Activated T-helper 1 cell treated with anti-CD3 and anti-CD28 coated beads, Interleukin-12 subunit alpha, Interleukin-12 subunit beta, Interleukin-2, Interleukin-4 antibody, amounts not matched to agents 30 ng/mL and 10 ng/mL and 1 ng/mL, durations not matched to agents 14 hours and 24 hours and 36 hours (primary cell): ENCODE measurements around the gene HPGD. TPM values are rescaled to one million over a fixed set of nuclear protein-coding genes. Genes with fewer than 3 reads are reported as not detected.

Source experiments
- DNase-seq: peaks from one replicate; pipeline ENCODE4 v3.0.0; 2021; ENCODE audit warnings: low spot score
- H3K27ac Mint-ChIP-seq: one replicate; pipeline ENCODE4 v1.8.0; 2021; ENCODE audit warnings: mild to moderate bottlenecking, mixed read lengths
- H3K27me3 Mint-ChIP-seq: one replicate; pipeline ENCODE4 v1.8.0; 2022; ENCODE audit warnings: mild to moderate bottlenecking, moderate library complexity, mixed read lengths; ENCODE audit not compliant: insufficient read depth
- H3K36me3 Mint-ChIP-seq: one replicate; pipeline ENCODE4 v1.8.0; 2021; ENCODE audit warnings: low read depth, mixed read lengths
- H3K4me1 Mint-ChIP-seq: one replicate; pipeline ENCODE4 v1.8.0; 2021; ENCODE audit warnings: low read depth, mixed read lengths
- H3K4me3 Mint-ChIP-seq: one replicate; pipeline ENCODE4 v1.8.0; 2021; ENCODE audit warnings: mild to moderate bottlenecking, moderate library complexity, mixed read lengths
- H3K9me3 Mint-ChIP-seq: one replicate; pipeline ENCODE4 v1.8.0; 2021; ENCODE audit warnings: mixed read lengths
- intact Hi-C: fragments of 100-400 bp; cut with micrococcal nuclease; formaldehyde crosslinking; loops from one replicate; pipeline ENCODE4 v1.15.1; 2024
- total RNA-seq: library from RNA; stranded (reverse); gene quantifications from 2 replicates; pipeline ENCODE4 v1.2.3, GENCODE V29; 2022

Gene HPGD
- total RNA-seq, 1 donor from 2014 or later, result 2.6 TPM

- H3K9me3 Mint-ChIP-seq, result peaks cover under 1% of the 10 kb centered on the region
- intact Hi-C loops, result no loop called here
- no peak overlapping the region for H3K4me3 Mint-ChIP-seq
- no peaks in the 10 kb centered on the region for H3K27me3 Mint-ChIP-seq
- no peaks in the 10 kb centered on the region for H3K4me1 Mint-ChIP-seq
- H3K27ac Mint-ChIP-seq, result no peak overlapping the region
- no peaks in the 10 kb centered on the region for H3K36me3 Mint-ChIP-seq
- no peak for DNase-seq
These were observed 70.5 kb downstream of the HPGD start for GRCh38 chr4:174451718-174452296.

- intact Hi-C loops, result no loop called here
- H3K27ac Mint-ChIP-seq, result no peak overlapping the region
- no peaks in the 10 kb centered on the region for H3K27me3 Mint-ChIP-seq
- no peaks in the 10 kb centered on the region for H3K4me1 Mint-ChIP-seq
- H3K4me3 Mint-ChIP-seq, result no peak overlapping the region
- H3K9me3 Mint-ChIP-seq, result peaks cover 10% of the 10 kb centered on the region
- no peaks in the 10 kb centered on the region for H3K36me3 Mint-ChIP-seq
- no peak for DNase-seq
These were observed 71.5 kb downstream of the HPGD start for GRCh38 chr4:174450786-174451125.

- no peak overlapping the region for H3K27ac Mint-ChIP-seq
- H3K4me1 Mint-ChIP-seq, result no peaks in the 10 kb centered on the region
- H3K36me3 Mint-ChIP-seq, result no peaks in the 10 kb centered on the region
- no peaks in the 10 kb centered on the region for H3K27me3 Mint-ChIP-seq
- intact Hi-C loops, result no loop called here
- DNase-seq, result no peak
- H3K4me3 Mint-ChIP-seq, result no peak overlapping the region
- H3K9me3 Mint-ChIP-seq, result peaks cover 10% of the 10 kb centered on the region
These were observed 72.1 kb downstream of the HPGD start for GRCh38 chr4:174449944-174450785.

- no peak for DNase-seq
- Mint-ChIP-seq H3K36me3 (no peaks in the 10 kb centered on the region), H3K4me1 (no peaks in the 10 kb centered on the region), H3K9me3 (peaks cover 10% of the 10 kb centered on the region), H3K27me3 (no peaks in the 10 kb centered on the region), H3K27ac (no peak overlapping the region), H3K4me3 (no peak overlapping the region)
- intact Hi-C loops, result no loop called here
These were observed 73.1 kb downstream of the HPGD start for GRCh38 chr4:174449152-174449551.

- no peak for DNase-seq
- Mint-ChIP-seq H3K4me1 (no peaks in the 10 kb centered on the region), H3K4me3 (no peak overlapping the region), H3K36me3 (no peaks in the 10 kb centered on the region), H3K27me3 (peaks cover 4% of the 10 kb centered on the region), H3K27ac (no peak overlapping the region), H3K9me3 (peaks cover 10% of the 10 kb centered on the region)
- intact Hi-C loops, result no loop called here
These were observed 77.9 kb downstream of the HPGD start for GRCh38 chr4:174444390-174444789.

Other genes starting within 250 kb of the HPGD start
- gene FBXO8, start 238.8 kb downstream of the HPGD start, total RNA-seq, result 17.0 and 18.1 TPM in 2 replicates
- gene CEP44, start 238.6 kb downstream of the HPGD start, total RNA-seq, result 15.4 and 18.2 TPM in 2 replicates